Fibroblast of lung (primary cell): ENCODE data around the gene CNTNAP1.

Source experiments
- CTCF ChIP-seq, 2 donors: IDR thresholded peaks in 1 of 2; conservative IDR thresholded peaks in 1 of 2; 1 replicate in 1 of 2; 2 replicates in 1 of 2; pipeline ENCODE4 v1.5.1; 2011 to 2012; ENCODE audit warnings: low read length in 2 of 2, control low read depth in 1 of 2, inconsistent platforms in 1 of 2, low read depth in 1 of 2, mild to moderate bottlenecking in 1 of 2
- EZH2 ChIP-seq: IDR thresholded peaks from 2 replicates; pipeline ENCODE4 v1.5.1; 2012; ENCODE audit warnings: low read length, control low read depth, mild to moderate bottlenecking; ENCODE audit errors: missing control alignments

DNA sequence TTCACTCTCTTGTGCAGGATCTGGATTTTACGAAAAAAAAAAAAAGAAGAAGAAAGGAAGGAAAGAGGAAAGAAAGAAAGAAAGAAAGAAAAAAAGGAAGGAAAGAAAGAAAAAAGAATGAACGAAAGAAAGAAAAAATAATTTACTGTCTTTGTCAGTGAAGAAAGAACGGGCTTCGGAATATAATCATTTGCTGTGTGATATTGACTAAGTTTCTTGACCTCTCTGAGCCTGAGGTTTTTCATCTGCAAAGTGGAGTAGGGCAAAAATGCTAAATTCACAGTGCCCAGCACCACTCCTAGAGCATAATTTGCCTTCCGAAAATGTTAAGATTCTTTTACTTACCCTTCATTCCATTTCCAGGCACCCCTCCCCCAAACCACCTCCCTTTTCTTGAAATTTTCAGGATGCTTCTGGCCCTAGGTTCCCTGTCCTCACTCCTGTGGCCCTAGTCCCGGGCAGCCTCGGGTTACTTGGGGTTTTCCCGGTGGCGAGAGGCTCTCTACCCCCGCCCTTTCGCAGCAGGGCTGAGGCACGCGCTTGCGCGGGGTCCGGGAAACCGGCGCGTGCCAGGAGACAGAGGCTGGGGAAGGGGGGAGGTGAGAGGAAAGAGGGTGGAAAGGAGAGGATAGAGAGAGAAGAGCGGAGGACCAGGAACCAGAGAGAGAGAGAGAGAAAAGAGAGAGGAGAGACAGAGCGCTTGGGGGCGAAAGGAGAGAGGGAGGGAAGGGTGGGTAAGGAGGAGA lies at the start of gene CNTNAP1:
- TF ChIP-seq CTCF (conservative IDR thresholded peaks at IDR 0.05 in 1 of 2, IDR thresholded peaks at IDR 0.05 in 1 of 2; ENCODE audit: low read depth in 1 of 2, low read length in 2 of 2) (no peak), EZH2 (no peak)
